VCaP (cell line): ENCODE results near the gene TMEM156.

Source experiments
- H3K27ac ChIP-seq: fragments of 450-650 bp; 2 replicates; pipeline ENCODE4 v1.5.1; 2017
- TF ChIP-seq, protein P1 (sequence below): fragments of 450-650 bp; conservative IDR thresholded peaks from 2 replicates; pipeline ENCODE4 v1.5.1; 2017; ENCODE audit warnings: mild to moderate bottlenecking, moderate library complexity

The TMEM156 gene

DNA sequence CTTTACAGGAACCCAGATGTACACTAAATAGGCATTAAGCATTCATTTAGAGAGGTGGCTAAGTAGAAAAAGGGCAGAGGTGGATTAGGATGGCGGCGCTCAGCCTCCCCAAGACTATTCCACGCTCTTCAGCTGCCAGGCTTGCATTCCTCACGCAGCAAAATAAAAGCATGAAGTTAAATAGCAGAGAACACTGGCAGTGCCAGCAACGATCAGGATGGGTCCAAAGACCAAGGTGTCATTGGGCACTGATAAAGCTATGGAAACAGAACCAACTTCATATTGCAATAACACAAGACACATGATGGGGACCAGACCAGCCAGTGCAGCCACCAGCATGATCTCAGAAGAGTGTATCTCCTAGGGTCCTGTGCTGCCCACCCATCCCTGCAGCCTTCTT is 42.0 kb downstream of the TMEM156 start:
- TF ChIP-seq, protein P1, sequence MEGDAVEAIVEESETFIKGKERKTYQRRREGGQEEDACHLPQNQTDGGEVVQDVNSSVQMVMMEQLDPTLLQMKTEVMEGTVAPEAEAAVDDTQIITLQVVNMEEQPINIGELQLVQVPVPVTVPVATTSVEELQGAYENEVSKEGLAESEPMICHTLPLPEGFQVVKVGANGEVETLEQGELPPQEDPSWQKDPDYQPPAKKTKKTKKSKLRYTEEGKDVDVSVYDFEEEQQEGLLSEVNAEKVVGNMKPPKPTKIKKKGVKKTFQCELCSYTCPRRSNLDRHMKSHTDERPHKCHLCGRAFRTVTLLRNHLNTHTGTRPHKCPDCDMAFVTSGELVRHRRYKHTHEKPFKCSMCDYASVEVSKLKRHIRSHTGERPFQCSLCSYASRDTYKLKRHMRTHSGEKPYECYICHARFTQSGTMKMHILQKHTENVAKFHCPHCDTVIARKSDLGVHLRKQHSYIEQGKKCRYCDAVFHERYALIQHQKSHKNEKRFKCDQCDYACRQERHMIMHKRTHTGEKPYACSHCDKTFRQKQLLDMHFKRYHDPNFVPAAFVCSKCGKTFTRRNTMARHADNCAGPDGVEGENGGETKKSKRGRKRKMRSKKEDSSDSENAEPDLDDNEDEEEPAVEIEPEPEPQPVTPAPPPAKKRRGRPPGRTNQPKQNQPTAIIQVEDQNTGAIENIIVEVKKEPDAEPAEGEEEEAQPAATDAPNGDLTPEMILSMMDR, result no peak
- H3K27ac ChIP-seq, result peak overlapping the region; percentile 85; the same call in 1 of the 2 replicates

DNA sequence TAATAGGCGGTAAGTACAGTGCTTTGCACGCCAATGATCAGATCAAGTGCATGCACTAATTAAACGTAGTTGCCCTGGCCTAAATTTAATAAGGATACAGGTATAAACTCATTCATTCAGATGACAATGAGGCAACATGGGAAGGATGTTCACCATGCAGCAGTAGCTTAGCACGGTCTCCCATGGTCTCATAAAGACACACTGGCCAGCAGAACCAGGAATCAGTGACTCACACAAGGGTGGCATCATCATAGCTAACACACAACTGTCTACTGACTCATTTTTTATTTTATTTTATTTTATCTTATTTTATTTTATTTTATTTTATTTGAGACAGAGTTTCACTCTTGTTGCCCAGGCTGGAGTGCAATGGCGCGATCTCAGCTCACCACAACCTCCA is 42.7 kb downstream of the TMEM156 start:
- TF ChIP-seq, protein P1, result no peak

DNA sequence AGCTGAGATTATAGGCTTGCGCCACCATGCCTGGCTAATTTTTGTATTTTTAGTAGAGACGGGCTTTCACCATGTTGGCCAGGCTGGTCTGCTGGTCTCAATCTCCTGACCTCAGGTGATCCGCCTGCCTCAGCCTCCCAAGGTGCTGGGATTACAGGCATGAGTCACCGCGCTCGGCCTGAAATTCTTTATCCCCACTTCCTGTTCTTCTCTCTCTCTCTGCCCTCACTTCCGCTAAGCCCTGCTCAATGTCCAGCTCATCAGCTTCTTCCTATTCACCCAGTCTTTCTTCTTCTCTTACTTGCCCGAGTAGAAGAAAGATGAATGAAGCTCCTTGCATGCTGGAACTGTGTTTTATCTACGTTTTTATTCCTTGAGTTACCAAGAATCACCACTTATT is 43.9 kb downstream of the TMEM156 start:
- H3K27ac ChIP-seq, result peak overlapping the region; percentile 85; the same call in 1 of the 2 replicates

More for the DNA sequence above, 42.7 kb downstream of the TMEM156 start:
- peak overlapping the region; percentile 85; the same call in 1 of the 2 replicates for H3K27ac ChIP-seq

DNA sequence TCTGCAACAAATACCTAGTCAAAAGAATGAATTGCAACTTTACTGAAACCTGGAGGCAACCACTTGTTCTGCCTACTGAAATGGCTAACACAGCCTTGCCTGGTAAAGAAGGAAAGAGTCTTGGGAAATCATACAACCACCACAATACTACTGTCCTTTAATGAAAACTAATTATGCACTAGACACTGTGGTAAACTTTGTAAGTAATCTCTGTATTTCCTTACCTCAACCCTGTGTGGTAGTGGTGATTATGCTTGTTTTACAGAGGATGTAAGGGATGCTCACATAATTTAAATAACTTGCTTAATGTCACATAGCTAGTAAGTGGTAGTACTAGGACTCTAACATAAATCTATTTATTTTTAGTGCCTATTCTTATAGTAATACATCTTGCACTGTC is 44.7 kb downstream of the TMEM156 start:
- TF ChIP-seq, protein P1, result no peak
- H3K27ac ChIP-seq, result peak overlapping the region; percentile 85

DNA sequence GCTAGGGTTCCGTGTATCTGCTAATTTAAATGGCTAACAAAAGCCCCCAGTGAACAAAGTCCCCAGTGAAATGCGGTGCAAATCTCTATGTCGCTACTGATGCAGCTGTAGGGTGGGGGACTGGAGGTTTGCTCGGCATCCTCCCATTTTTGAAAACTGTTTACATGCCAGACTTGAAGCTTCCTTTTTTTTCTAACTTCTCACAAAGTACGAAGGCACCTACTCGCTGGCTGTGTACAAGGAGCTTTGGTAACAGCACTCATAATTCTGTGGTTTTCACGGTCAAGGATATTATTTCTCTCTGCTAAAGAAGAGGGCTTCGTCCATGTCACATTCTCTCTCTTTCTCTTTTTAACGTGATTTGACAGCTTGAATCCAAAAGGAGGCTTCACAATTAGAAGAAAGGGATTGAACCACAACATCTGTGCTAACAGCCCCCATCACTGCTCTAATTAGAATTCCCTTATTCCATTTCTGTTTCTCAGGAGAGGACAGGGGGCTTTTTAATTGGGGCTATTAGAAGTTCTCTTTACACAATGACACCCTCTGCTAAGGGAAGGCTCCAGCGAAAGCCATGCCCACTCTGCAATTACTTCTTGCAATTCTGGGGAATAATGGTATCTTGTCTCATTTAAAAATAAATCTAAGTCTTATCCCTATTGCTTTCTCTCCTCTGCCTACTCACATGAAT is 46.7 kb downstream of the TMEM156 start:
- H3K27ac ChIP-seq, result peak overlapping the region; percentile 85
- TF ChIP-seq, protein P1, result no peak

DNA sequence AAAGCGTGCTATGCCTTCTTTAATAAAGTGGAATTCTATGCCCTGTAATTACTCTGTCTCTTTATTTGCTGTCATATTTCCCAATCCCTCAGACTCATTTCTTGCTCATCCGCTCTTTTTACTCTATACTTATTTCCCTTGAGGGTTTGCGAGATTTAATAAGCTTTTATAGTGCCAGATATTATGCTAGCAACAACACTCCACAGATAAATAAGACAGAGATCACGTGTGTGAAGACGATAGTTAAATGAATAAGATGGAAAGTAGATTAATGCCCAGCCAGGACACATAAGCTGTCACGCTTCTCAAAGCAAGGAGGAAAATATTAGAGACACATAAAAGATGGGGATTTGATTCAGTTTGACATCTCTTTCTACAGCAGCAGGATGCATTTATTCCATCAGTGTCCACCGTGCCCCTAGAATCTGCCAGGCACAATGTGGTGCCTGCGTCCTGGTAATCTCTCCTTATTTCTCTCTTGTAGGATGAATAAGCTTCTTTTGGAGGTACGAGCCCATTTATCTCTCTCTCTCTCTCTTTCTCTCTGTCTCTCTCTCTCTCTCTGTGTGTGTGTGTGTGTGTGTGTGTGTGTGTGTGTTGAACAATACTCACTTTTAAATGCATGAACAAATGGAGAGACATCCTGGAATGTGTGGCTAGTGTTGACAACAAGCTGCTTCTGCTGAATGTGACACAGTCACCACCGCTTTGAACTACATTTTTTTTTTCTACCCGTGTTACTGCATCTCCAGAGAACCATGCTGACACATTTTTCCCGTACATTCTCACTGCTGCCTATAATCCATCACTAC is 48.2 kb downstream of the TMEM156 start:
- TF ChIP-seq, protein P1, result no peak
- H3K27ac ChIP-seq, result peak overlapping the region; percentile 85

DNA sequence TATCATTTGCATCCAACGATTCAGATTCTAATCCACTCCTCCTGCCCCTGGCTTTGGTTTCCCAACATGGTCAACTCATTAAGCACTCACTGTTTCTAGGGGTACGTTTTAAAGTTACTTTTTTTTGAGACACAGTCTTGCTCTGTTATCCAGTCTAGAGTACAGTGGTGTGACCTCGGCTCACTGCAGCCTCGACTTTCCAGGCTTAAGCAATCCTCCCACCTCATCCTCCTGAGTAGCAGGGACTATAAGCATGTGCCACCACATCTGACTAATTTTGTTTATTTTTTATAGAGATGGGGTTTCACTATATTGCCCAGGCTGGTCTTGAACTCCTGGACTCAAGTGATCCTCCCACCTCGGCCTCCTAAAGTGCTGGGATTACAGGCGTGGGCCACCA is 48.9 kb downstream of the TMEM156 start:
- TF ChIP-seq, protein P1, result no peak
- peak overlapping the region; percentile 85 for H3K27ac ChIP-seq
